Subcutaneous adipose tissue (tissue), 4 donors: ENCODE measurements around the gene FAM110A. TPM values are rescaled to one million over a fixed set of nuclear protein-coding genes. Genes with fewer than 3 reads are reported as not detected.

Source experiments
- total RNA-seq, 4 donors: library from RNA; depleted of rRNA; stranded (reverse); fragments of >200 nt; gene quantifications; one replicate each; pipeline ENCODE4 v1.1.0, GENCODE V29; 2016
- TF ChIP-seq, protein P1 (sequence below): fragments of 450-650 bp; IDR thresholded peaks from one replicate; pipeline ENCODE4 v1.5.1; 2016; ENCODE audit warnings: low read depth, mild to moderate bottlenecking, control low read depth, antibody characterized with exemption, moderate library complexity

Gene FAM110A
- total RNA-seq, 4 donors from 2014 or later = 2.7 to 4.6 (median 2.8) TPM; not detected in 1

DNA sequence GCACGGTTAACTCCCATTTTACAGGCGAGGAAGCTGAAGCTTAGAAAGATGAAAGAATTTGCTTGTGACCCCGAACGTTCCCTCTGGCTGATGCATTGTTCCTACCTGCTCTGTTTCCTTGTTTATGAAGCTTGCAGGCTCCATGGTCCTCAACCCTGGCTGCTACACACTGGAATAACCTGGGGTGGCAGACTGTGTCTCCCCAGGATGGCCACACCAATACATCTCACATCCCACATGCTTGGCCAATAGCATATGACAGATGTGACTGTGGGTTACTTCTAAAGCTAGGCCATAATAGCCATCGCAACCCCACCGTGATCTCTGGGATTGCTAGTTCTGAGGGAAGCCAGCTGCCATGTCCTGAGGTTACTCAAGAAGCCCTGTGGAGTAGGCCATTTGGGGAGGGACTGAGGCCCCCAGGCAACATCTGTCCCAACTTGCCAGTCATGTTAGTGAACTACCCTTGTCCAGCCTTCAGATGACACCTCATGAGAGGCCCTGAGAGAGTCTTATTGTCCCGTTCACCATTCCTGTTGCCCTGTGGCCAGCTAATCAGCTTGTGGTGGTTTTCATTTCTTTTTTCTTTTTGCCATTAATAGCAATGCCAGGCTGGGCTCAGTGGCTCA, 6.7 kb upstream of the FAM110A start:
- TF ChIP-seq, protein P1, sequence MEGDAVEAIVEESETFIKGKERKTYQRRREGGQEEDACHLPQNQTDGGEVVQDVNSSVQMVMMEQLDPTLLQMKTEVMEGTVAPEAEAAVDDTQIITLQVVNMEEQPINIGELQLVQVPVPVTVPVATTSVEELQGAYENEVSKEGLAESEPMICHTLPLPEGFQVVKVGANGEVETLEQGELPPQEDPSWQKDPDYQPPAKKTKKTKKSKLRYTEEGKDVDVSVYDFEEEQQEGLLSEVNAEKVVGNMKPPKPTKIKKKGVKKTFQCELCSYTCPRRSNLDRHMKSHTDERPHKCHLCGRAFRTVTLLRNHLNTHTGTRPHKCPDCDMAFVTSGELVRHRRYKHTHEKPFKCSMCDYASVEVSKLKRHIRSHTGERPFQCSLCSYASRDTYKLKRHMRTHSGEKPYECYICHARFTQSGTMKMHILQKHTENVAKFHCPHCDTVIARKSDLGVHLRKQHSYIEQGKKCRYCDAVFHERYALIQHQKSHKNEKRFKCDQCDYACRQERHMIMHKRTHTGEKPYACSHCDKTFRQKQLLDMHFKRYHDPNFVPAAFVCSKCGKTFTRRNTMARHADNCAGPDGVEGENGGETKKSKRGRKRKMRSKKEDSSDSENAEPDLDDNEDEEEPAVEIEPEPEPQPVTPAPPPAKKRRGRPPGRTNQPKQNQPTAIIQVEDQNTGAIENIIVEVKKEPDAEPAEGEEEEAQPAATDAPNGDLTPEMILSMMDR = no peak

DNA sequence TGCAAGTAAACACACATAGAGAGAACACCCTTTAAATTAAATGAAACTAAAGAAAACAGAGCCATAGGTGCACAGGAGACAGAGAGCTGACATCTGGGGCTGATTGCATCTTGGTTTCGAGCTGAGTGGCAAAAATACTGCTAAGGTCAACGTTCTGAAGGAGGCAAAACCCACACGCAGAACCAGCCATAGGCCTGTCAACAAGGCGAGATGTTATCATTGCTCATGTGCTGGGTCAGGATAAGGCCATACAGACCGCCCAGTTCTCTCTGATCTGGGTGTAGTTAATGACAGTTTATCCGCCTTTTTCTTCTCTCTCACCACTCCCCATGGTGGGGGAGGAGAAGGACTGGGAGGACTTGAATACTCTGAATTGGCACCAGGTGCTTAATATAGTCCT, 4.5 kb upstream of the FAM110A start:
- TF ChIP-seq, protein P1 = no peak

DNA sequence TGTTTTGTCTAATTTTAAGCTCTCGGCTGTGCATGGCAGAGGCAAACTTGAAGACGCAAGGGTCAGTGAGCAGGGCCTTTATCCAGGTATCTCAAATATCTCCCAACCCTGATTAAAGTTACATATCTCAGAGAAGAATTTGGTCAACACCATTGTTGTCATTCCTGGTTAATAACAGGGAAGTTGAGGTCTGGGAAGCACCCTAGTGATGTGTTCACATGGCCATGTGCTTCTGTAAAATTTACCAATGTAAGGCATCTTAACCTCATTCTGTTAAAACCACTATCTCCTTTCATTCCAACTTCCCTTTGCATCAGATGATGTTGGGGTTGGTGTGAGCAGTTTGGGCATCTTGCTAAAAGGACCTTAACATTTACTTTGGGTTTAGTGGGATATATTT, 4.0 kb upstream of the FAM110A start:
- TF ChIP-seq, protein P1 = no peak

DNA sequence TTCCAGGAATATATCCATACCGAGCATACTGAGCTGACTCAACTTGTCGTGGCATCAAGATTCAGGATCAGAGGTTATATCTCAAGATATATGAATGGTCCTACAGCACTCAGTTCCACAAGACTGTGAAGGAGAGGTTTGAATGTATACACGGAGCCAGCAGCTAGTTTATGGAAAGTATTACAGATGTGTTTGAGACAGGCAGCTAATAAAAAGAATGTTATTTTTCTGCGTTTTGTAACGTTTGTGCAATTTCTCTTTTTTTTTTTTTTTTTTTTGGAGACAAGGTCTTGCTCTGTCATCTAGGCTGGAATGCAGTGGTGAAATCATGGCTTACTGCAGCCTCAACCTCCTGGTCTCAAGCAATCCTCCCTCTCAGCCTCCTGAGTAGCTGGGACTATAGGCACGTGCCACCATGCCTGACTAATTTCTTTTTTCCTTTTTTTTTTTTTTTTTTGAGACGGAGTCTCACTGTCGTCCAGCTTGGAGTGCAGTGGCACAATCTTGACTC, 3.4 kb upstream of the FAM110A start:
- TF ChIP-seq, protein P1 = no peak

DNA sequence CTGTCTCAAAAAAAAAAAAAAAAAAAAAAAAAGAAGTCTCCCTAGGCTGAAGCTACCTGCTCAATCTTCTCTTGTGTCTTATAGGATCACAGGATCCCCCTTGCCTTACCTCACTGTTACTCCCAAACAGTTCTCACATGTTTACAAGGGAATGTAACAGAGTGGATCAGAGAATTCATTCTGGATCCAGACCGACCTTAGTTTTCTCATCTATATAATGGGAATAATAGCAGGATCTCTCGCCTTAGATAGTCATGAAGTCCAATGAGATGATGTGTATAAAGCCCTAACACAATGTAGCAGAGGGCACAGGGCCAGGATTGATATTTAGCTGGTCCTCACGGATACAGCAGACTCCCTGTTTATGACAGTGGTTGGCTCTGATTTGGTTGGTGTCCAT, 2.3 kb upstream of the FAM110A start:
- TF ChIP-seq, protein P1 = no peak

DNA sequence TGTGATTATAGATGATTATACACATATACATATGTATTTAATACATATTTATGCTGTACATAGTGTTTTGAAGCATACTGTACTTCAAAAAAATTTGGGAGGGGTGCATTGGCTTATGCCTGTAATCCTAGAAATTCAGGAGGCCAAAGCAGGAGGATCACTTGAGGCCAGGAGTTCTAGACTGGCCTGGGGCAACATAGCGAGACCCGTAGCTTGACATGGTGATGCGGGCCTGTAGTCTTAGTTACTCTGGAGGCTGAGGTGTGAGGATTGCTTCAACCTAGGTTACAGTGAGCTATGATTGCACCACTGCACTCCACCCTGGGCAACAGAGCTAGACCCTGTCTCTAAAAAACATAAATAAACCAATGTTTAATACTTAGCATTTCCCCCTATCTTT, 1.6 kb upstream of the FAM110A start:
- TF ChIP-seq, protein P1 = no peak

DNA sequence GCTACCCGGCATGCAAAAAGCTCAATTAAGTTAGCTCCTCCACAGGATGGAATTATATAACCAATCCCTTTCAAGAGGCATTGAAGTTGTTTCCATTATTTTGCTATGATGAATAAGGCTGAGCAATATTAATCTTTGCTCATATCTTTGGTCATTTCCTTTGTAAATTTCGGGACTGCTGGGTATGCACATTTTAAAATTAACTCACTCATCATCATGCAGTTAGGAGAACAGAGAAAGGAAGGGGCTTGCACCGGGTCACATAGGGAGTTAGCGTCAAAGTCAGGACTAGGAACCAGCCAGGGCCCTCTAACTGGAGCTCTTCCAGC, 430 bp upstream of the FAM110A start:
- TF ChIP-seq, protein P1 = no peak
